Mesendoderm (in vitro differentiated cells): ENCODE results near the gene ZNF281.

Source experiments
- DNase-seq: peaks from one replicate; pipeline ENCODE4 v3.0.0; 2013
- H2AK5ac ChIP-seq: 2 replicates; pipeline ENCODE4 v1.6.1; 2013; ENCODE audit warnings: low read length, inconsistent platforms
- H2BK120ac ChIP-seq: 2 replicates; pipeline ENCODE4 v1.6.1; 2013; ENCODE audit warnings: low read depth, mild to moderate bottlenecking, low read length, moderate library complexity, mixed read lengths
- H2BK15ac ChIP-seq: replicated peaks from 2 replicates; pipeline ENCODE4 v1.6.1; 2013; ENCODE audit warnings: low read depth, mild to moderate bottlenecking, moderate library complexity
- H2BK5ac ChIP-seq: 2 replicates; pipeline ENCODE4 v1.6.1; 2013; ENCODE audit warnings: low read length, inconsistent platforms
- H3K18ac ChIP-seq: 2 replicates; pipeline ENCODE4 v1.6.1; 2013; ENCODE audit warnings: mild to moderate bottlenecking, low read length, mixed read lengths
- H3K23ac ChIP-seq: one replicate; pipeline ENCODE4 v1.6.1; 2013; ENCODE audit warnings: low read length
- H3K27ac ChIP-seq: 2 replicates; pipeline ENCODE4 v1.5.1; 2013; ENCODE audit warnings: low read depth, mild to moderate bottlenecking, inconsistent platforms, low read length, moderate library complexity
- H3K27me3 ChIP-seq: 2 replicates; pipeline ENCODE4 v1.6.1; 2013; ENCODE audit warnings: low read length, control low read depth, mild to moderate bottlenecking, inconsistent platforms; ENCODE audit not compliant: insufficient read depth, poor library complexity
- H3K36me3 ChIP-seq: 2 replicates; pipeline ENCODE4 v1.6.1; 2013; ENCODE audit warnings: low read length, inconsistent platforms; ENCODE audit not compliant: control insufficient read depth, insufficient read depth
- H3K4ac ChIP-seq: one replicate; pipeline ENCODE4 v1.6.1; 2013; ENCODE audit warnings: low read depth, mild to moderate bottlenecking, low read length, moderate library complexity
- H3K4me1 ChIP-seq: 2 replicates; pipeline ENCODE4 v1.6.1; 2013; ENCODE audit warnings: low read depth, low read length, inconsistent platforms; ENCODE audit not compliant: control insufficient read depth
- H3K4me2 ChIP-seq: 2 replicates; pipeline ENCODE4 v1.6.1; 2013; ENCODE audit warnings: low read length
- H3K4me3 ChIP-seq: 2 replicates; pipeline ENCODE4 v1.5.1; 2013; ENCODE audit warnings: mild to moderate bottlenecking, low read length
- H3K56ac ChIP-seq: one replicate; pipeline ENCODE4 v1.6.1; 2013; ENCODE audit warnings: low read length
- H3K79me1 ChIP-seq: 2 replicates; pipeline ENCODE4 v1.6.1; 2013; ENCODE audit warnings: low read length, inconsistent platforms
- H3K79me2 ChIP-seq: 2 replicates; pipeline ENCODE4 v1.6.1; 2013; ENCODE audit warnings: mild to moderate bottlenecking, low read length; ENCODE audit not compliant: control insufficient read depth, insufficient read depth
- H3K9ac ChIP-seq: 2 replicates; pipeline ENCODE4 v1.6.1; 2013; ENCODE audit warnings: low read length, inconsistent platforms
- H4K5ac ChIP-seq: one replicate; pipeline ENCODE4 v1.6.1; 2013; ENCODE audit warnings: low read length
- H4K8ac ChIP-seq: one replicate; pipeline ENCODE4 v1.6.1; 2013; ENCODE audit warnings: low read depth, mild to moderate bottlenecking, control low read depth, low read length, moderate library complexity
- WGBS: extraction: QIAGEN DNeasy Blood & Tissue Kit; methylation state at CpG from one replicate; pipeline ENCODE4 v1.1.7; 2013; ENCODE audit warnings: low lambda C conversion rate, missing lambda C conversion rate; ENCODE audit not compliant: insufficient coverage; ENCODE audit errors: extremely low coverage; 5-methylcytosine and 5-hydroxymethylcytosine counted together

The ZNF281 gene

GRCh38 chr1:200366577-200367253 lies 43.1 kb downstream of the ZNF281 start:
- no peak overlapping the region for H3K4me3 ChIP-seq
- H2BK15ac ChIP-seq, result no peak overlapping the region
- H3K27me3 ChIP-seq, result no peaks in the 10 kb centered on the region
- peak overlapping the region; percentile 89 for H2BK120ac ChIP-seq
- H2BK5ac ChIP-seq, result no peak overlapping the region
- no peak for DNase-seq
- H3K9ac ChIP-seq, result no peak overlapping the region
- no peaks in the 10 kb centered on the region for H3K79me1 ChIP-seq
- no peak overlapping the region for H3K4ac ChIP-seq
- H4K5ac ChIP-seq, result no peak overlapping the region
- no peak overlapping the region for H3K27ac ChIP-seq
- H3K18ac ChIP-seq, result peak overlapping the region; percentile 95
- no peaks in the 10 kb centered on the region for H3K79me2 ChIP-seq
- no peak overlapping the region for H3K4me2 ChIP-seq
- H4K8ac ChIP-seq, result no peak overlapping the region
- H3K4me1 ChIP-seq, result peaks cover 14% of the 10 kb centered on the region
- H3K56ac ChIP-seq, result no peak overlapping the region
- no peak overlapping the region for H3K23ac ChIP-seq
- H2AK5ac ChIP-seq, result no peak overlapping the region
- no peaks in the 10 kb centered on the region for H3K36me3 ChIP-seq
- WGBS, result no CpG with 5 or more reads among the region's 5 CpGs

GRCh38 chr1:200365897-200366426 lies 43.9 kb downstream of the ZNF281 start:
- Histone ChIP-seq H4K8ac (no peak overlapping the region), H3K4ac (peak overlapping the region; percentile 76), H2BK5ac (no peak overlapping the region), H3K79me2 (no peaks in the 10 kb centered on the region), H3K4me2 (no peak overlapping the region), H3K9ac (no peak overlapping the region), H3K36me3 (no peaks in the 10 kb centered on the region), H2BK15ac (peak overlapping the region; percentile 93), H3K27ac (peak overlapping the region; percentile 43), H3K4me3 (no peak overlapping the region), H2BK120ac (peak overlapping the region; percentile 89), H2AK5ac (no peak overlapping the region), H4K5ac (no peak overlapping the region), H3K18ac (peak overlapping the region; percentile 95), H3K4me1 (peaks cover 14% of the 10 kb centered on the region), H3K27me3 (no peaks in the 10 kb centered on the region), H3K23ac (no peak overlapping the region), H3K79me1 (no peaks in the 10 kb centered on the region), H3K56ac (no peak overlapping the region)
- no peak for DNase-seq
- WGBS, result no CpG with 5 or more reads among the region's 2 CpGs

GRCh38 chr1:200364831-200365230 lies 45.0 kb downstream of the ZNF281 start:
- no peaks in the 10 kb centered on the region for H3K79me1 ChIP-seq
- whole genome bisulfite sequencing, result no CpG with 5 or more reads among the region's 5 CpGs
- no peak overlapping the region for H2AK5ac ChIP-seq
- H3K36me3 ChIP-seq, result no peaks in the 10 kb centered on the region
- no peak overlapping the region for H2BK120ac ChIP-seq
- no peak overlapping the region for H4K8ac ChIP-seq
- H3K27me3 ChIP-seq, result no peaks in the 10 kb centered on the region
- peak overlapping the region; percentile 39 for H3K56ac ChIP-seq
- H3K4me1 ChIP-seq, result peaks cover 16% of the 10 kb centered on the region
- H3K27ac ChIP-seq, result peak overlapping the region; percentile 75
- no peaks in the 10 kb centered on the region for H3K79me2 ChIP-seq
- peak overlapping the region; percentile 25 for H3K18ac ChIP-seq
- no peak overlapping the region for H4K5ac ChIP-seq
- no peak overlapping the region for H3K23ac ChIP-seq
- no peak overlapping the region for H3K4me3 ChIP-seq
- H3K4me2 ChIP-seq, result no peak overlapping the region
- no peak overlapping the region for H3K9ac ChIP-seq
- peak overlapping the region; percentile 44 for H2BK5ac ChIP-seq
- DNase-seq, result peak; percentile 78
- peak overlapping the region; percentile 43 for H3K4ac ChIP-seq
- H2BK15ac ChIP-seq, result peak overlapping the region; percentile 77

GRCh38 chr1:200364091-200364759 lies 45.6 kb downstream of the ZNF281 start:
- Histone ChIP-seq H2BK5ac (no peak overlapping the region), H3K23ac (no peak overlapping the region), H2AK5ac (no peak overlapping the region), H4K5ac (no peak overlapping the region), H3K56ac (no peak overlapping the region), H3K18ac (no peak overlapping the region), H4K8ac (no peak overlapping the region), H3K27ac (peak overlapping the region; percentile 5), H3K9ac (no peak overlapping the region), H3K4me2 (no peak overlapping the region), H2BK15ac (peak overlapping the region; percentile 77), H3K4me1 (peaks cover 16% of the 10 kb centered on the region), H3K36me3 (no peaks in the 10 kb centered on the region), H3K79me1 (no peaks in the 10 kb centered on the region), H3K79me2 (no peaks in the 10 kb centered on the region), H2BK120ac (no peak overlapping the region), H3K4me3 (no peak overlapping the region), H3K27me3 (no peaks in the 10 kb centered on the region), H3K4ac (no peak overlapping the region)
- WGBS, result no CpG with 5 or more reads among the region's 2 CpGs
- peak; percentile 89 for DNase-seq

- Histone ChIP-seq H3K56ac (peak overlapping the region; percentile 66), H2BK5ac (peak overlapping the region; percentile 75), H3K9ac (no peak overlapping the region), H3K23ac (no peak overlapping the region), H2BK15ac (no peak overlapping the region), H4K8ac (no peak overlapping the region), H3K79me2 (no peaks in the 10 kb centered on the region), H3K4me2 (no peak overlapping the region), H3K4me3 (no peak overlapping the region), H3K4me1 (peaks cover 16% of the 10 kb centered on the region), H3K27ac (peak overlapping the region; percentile 6), H4K5ac (no peak overlapping the region), H3K79me1 (no peaks in the 10 kb centered on the region), H3K4ac (peak overlapping the region; percentile 82), H3K27me3 (no peaks in the 10 kb centered on the region), H3K36me3 (no peaks in the 10 kb centered on the region), H2AK5ac (no peak overlapping the region), H2BK120ac (no peak overlapping the region), H3K18ac (peak overlapping the region; percentile 98)
- DNase-seq, result no peak
- WGBS, result no CpG with 5 or more reads among the region's 5 CpGs
These were observed 46.4 kb downstream of the ZNF281 start for GRCh38 chr1:200363264-200363933.
